ENCODE data around the gene NPM1.

The NPM1 gene

DNA sequence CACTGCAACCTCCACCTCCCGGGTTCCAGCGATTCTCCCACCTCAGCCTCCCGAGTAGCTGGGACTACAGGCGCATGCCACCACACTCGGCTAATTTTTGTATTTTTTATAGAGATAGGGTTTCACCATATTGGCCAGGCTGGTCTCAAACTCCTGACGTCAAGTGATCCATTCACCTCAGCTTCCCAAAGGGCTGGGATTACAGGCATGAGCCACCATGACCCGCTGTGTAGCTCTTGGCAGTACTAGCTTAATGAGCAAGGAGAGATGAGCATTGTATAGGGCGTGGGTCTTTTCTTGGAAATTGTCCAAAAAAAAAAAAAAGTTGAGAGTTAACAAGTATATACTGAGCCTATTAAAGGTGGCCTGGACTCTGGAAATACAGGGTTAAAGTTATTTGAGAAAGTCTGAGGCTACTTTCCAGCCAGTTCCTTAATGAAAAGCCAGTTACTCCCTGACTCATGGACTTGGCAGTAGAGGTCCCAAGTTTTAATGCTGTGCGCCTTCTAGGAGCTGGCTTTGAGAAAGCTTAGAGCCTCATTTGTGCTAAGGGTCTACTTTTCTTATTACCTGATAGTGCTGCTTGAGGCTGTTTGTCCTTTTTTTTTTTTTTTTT is 27.6 kb downstream of the NPM1 start:
- Mint-ChIP-seq H3K36me3 (ENCODE audit: low read depth) (peaks cover 38% of the 10 kb centered on the region), H3K27me3 (ENCODE audit: low read depth) (peaks cover 6% of the 10 kb centered on the region), H3K4me1 (peaks cover 19% of the 10 kb centered on the region), H3K27ac (no peak overlapping the region), H3K9me3 (no peaks in the 10 kb centered on the region), H3K4me3 (no peak overlapping the region)
- TF ChIP-seq, protein P1, sequence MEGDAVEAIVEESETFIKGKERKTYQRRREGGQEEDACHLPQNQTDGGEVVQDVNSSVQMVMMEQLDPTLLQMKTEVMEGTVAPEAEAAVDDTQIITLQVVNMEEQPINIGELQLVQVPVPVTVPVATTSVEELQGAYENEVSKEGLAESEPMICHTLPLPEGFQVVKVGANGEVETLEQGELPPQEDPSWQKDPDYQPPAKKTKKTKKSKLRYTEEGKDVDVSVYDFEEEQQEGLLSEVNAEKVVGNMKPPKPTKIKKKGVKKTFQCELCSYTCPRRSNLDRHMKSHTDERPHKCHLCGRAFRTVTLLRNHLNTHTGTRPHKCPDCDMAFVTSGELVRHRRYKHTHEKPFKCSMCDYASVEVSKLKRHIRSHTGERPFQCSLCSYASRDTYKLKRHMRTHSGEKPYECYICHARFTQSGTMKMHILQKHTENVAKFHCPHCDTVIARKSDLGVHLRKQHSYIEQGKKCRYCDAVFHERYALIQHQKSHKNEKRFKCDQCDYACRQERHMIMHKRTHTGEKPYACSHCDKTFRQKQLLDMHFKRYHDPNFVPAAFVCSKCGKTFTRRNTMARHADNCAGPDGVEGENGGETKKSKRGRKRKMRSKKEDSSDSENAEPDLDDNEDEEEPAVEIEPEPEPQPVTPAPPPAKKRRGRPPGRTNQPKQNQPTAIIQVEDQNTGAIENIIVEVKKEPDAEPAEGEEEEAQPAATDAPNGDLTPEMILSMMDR (IDR thresholded peaks at IDR 0.05; ENCODE audit: unreplicated experiment in 3 of 3) = no peak

DNA sequence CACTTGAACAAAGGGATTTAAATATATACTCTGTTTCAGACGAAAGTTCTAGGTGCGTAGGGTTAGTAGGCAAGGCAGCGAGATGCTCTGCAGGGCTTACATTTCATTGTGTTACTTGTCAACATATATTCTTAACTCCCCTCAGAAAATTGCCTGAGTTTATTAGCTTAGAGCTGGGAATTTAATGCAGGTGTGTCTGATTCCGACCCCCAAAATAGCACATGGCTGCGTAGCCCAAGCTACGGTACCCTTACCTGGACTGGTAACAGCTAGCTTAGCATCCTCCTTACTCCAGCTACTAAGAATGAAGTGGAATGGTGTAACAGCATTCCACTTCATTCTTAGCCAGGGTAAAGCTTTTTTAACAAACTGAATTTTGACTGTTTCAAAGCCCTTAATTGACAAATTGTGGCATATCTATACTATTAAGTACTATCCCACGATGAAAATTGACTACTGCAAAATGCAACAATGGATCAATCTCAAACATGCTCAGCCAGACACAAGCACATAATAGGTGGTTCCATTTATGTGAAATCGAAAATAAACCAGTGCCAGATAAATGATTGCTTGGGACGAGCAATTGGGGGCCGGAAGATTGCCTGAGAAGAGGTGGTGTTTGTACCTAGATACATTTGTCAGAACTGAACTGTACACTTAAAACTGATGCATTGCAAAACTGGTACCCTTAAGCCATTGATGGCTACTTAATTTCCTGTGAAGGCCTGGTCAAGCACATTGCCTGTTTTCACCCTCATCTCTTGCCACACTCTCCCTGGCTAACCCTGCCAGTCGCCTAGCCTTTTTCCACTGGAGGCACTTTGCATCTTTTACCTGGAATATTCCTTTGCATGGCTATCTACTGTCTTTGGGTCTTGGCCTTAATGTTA is 28.8 kb downstream of the NPM1 start:
- Mint-ChIP-seq H3K27ac (no peak overlapping the region), H3K9me3 (no peaks in the 10 kb centered on the region), H3K4me3 (no peak overlapping the region), H3K27me3 (ENCODE audit: low read depth) (peaks cover 14% of the 10 kb centered on the region), H3K36me3 (ENCODE audit: low read depth) (peaks cover 28% of the 10 kb centered on the region), H3K4me1 (peaks cover 24% of the 10 kb centered on the region)
- TF ChIP-seq, protein P1 (IDR thresholded peaks at IDR 0.05; ENCODE audit: unreplicated experiment in 3 of 3) = no peak

DNA sequence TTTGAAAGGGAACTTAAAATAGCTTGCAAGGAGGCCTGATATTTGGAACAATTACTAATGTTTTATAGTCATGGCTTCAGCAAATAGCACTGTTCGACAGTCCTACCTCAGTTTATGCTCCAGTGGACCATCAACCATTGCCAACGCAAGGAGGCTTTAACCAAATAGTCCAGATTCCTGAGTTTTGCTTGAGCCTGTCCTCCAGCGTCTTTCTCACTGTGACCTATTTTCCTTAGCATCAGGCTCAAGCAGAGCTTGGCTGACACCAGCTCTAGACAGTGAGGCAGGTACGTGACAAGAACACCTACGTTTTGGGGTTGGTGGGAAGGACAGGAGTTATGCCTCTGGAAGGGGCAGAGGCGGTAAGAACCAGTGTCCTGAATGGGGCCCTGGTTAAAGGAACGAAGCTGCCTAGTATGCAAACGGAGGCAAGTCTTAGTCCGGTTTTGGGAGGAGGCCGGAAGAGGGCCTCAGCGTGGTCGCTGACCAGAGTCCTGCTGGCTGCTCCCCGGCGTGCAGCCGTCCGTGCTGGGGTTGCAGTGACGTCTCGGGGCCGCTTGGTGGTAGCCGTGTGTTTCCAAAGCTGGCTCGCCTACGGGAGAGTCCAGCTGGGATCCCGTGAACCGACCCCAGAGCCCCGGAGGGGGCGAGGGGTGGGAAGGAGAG is 30.8 kb downstream of the NPM1 start:
- Mint-ChIP-seq H3K27me3 (ENCODE audit: low read depth) (peaks cover 30% of the 10 kb centered on the region), H3K4me1 (peaks cover 37% of the 10 kb centered on the region), H3K36me3 (ENCODE audit: low read depth) (peaks cover 7% of the 10 kb centered on the region)

DNA sequence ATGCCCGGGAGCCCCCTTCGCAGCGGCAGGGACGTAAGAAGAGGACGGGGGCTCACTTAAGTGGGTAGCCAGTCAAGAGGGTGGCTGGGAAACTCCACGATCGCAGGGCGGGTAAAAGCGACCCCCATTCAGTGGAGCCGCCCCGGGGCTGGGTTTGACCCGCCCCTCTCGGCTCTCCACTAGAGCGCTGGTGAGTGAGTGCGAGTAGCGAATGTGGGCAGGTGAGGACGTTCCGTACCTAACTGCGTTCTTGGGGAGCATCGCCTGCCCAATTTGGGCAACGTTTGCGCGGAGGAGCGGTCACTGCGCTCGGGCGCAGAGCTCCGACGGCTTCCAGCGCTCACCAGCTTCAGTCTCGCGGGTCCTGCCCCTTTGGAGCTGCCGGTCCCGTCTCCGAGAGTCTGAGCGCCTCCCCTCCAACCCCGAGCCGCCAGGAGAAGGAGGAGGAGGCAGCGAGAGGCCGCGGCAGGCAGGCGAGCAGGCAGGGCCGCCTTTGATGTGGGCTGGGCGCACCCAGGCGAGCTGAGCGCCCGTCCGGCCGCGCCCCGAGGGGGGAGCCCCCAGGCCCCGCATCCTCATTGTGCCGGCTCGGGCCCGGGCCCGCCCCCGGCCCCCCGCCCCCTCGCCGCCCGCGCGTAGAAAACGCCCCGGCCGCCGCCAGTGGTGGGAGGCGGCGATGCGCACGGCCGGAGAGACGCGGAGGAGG is 31.5 kb downstream of the NPM1 start, which contains the start of gene FGF18:
Gene FGF18 (plus strand): TSS at position 666 of the 706 bp plus-strand sequence. CDS start 553 bp downstream, outside the sequence.
- Mint-ChIP-seq H3K27me3 (ENCODE audit: low read depth) (peaks cover 31% of the 10 kb centered on the region), H3K36me3 (ENCODE audit: low read depth) (peaks cover 3% of the 10 kb centered on the region), H3K4me1 (peaks cover 37% of the 10 kb centered on the region), H3K9me3 (no peaks in the 10 kb centered on the region), H3K4me3 (peak within 1 kb of the TSS; percentile 88 to 92 (median 89)), H3K27ac (no peak within 1 kb of the TSS)
- TF ChIP-seq, protein P1 (IDR thresholded peaks at IDR 0.05; ENCODE audit: unreplicated experiment in 3 of 3) = peak in 1 of 3 experiments; percentile 47

More for the DNA sequence above, 30.8 kb downstream of the NPM1 start:
- TF ChIP-seq, protein P1 (IDR thresholded peaks at IDR 0.05; ENCODE audit: unreplicated experiment in 3 of 3) = peak; percentile 96 to 99 (median 98)
- no peaks in the 10 kb centered on the region for H3K9me3 Mint-ChIP-seq
- peak overlapping the region; percentile 83 to 88 (median 85) for H3K4me3 Mint-ChIP-seq
- no peak overlapping the region for H3K27ac Mint-ChIP-seq

DNA sequence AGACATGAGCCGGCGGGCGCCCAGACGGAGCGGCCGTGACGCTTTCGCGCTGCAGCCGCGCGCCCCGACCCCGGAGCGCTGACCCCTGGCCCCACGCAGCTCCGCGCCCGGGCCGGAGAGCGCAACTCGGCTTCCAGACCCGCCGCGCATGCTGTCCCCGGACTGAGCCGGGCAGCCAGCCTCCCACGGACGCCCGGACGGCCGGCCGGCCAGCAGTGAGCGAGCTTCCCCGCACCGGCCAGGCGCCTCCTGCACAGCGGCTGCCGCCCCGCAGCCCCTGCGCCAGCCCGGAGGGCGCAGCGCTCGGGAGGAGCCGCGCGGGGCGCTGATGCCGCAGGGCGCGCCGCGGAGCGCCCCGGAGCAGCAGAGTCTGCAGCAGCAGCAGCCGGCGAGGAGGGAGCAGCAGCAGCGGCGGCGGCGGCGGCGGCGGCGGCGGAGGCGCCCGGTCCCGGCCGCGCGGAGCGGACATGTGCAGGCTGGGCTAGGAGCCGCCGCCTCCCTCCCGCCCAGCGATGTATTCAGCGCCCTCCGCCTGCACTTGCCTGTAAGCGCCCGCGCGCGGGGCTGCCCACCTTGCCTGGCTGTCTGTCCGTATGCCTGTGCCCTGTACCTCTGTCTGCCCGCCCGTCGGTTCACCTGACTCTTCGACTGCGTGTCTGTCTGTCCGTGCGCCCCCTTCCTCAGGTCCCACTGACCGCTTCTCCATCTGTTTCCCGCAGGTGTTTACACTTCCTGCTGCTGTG is 32.2 kb downstream of the NPM1 start:
- H3K4me3 Mint-ChIP-seq = peak overlapping the region; percentile 87 to 92 (median 89)
- TF ChIP-seq, protein P1 (IDR thresholded peaks at IDR 0.05; ENCODE audit: unreplicated experiment in 3 of 3) = no peak
- H3K9me3 Mint-ChIP-seq = no peaks in the 10 kb centered on the region
- peaks cover 37% of the 10 kb centered on the region for H3K4me1 Mint-ChIP-seq
- peaks cover 32% of the 10 kb centered on the region for H3K27me3 Mint-ChIP-seq (ENCODE audit: low read depth)
- H3K36me3 Mint-ChIP-seq (ENCODE audit: low read depth) = no peaks in the 10 kb centered on the region
- no peak overlapping the region for H3K27ac Mint-ChIP-seq
